Measurements from ENCODE around the gene CLEC4G. TPM values are rescaled to one million over a fixed set of nuclear protein-coding genes. Genes with fewer than 3 reads are reported as not detected.

Gene CLEC4G
- total and polyA plus RNA-seq, 4 experiments from 2014 or later = not detected

DNA sequence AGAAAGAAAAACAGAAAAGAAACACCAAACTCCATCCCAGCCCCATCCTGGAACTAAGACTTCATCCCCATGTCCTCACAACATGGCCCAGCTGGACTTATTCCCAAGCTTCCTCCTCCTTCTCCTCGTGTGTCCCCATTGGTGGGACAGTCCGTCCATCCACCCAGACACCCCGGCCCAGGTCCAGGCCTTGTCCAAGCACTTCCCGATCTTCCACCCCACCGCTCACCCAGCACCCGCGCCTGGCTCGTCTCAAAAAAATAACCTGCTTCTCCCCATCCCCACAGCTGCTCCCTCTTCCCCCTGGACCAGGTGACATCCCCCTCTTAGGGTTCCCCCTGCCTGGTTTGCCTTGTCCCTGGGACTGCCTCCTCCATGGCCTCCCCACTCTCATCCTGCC is 28.6 kb downstream of the CLEC4G start:
- peaks cover 38% of the 10 kb centered on the region for H3K4me1 ChIP-seq (ENCODE audit: insufficient read depth, low read length)
- no peaks in the 10 kb centered on the region for H3K36me3 ChIP-seq (ENCODE audit: insufficient read depth, low read length)
- POLR2A ChIA-PET (ENCODE audit: partially characterized antibody) = no interaction called here
- H3K27me3 Mint-ChIP-seq = peaks cover 0 to 3% of the 10 kb centered on the region in 2 donors
- H3K36me3 Mint-ChIP-seq = no peaks in the 10 kb centered on the region
- H3K27ac Mint-ChIP-seq = peak overlapping the region in 5 of 7 donors; percentile 7 to 84 (median 66)
- CTCF ChIA-PET (ENCODE audit: partially characterized antibody) = interaction anchor here (0.9 kb wide), 2 partner anchors 17 to 22 kb away, joined by 3 to 5 read pairs; partner anchors contain the start of gene TRAPPC5
- no peak overlapping the region for H3K27ac ChIP-seq (ENCODE audit: low read depth, low read length)
- H3K4me1 Mint-ChIP-seq = peaks cover 19 to 50% (median 34%) of the 10 kb centered on the region in 4 donors
- intact Hi-C loops (cut with micrococcal nuclease) = loop anchor here (10.0 kb wide), 1 partner anchor 51 kb away; no protein-coding TSS in a partner anchor
- H3K4me3 Mint-ChIP-seq = peak overlapping the region in 1 of 8 donors; percentile 17
- H3K9me3 ChIP-seq (ENCODE audit: control insufficient read depth in 1 of 2, low read length in 2 of 2) = no peaks in the 10 kb centered on the region
- H3K27me3 ChIP-seq (ENCODE audit: insufficient read depth, low read length) = no peaks in the 10 kb centered on the region
- no peak overlapping the region for H3K4me3 ChIP-seq (ENCODE audit: low read length in 2 of 2)
- H3K9me3 Mint-ChIP-seq = no peaks in the 10 kb centered on the region
- no peak for DNase-seq

GRCh38 chr19:7701654-7702457 is 30.1 kb downstream of the CLEC4G start, which contains the start of gene FCER2:
FCER2 (minus strand) TSS chr19:7702131; CDS start chr19:7699760, 2,371 bp downstream.
- Histone ChIP-seq H3K27me3 (ENCODE audit: insufficient read depth, low read length) (no peaks in the 10 kb centered on the region), H3K36me3 (ENCODE audit: insufficient read depth, low read length) (no peaks in the 10 kb centered on the region), H3K4me1 (ENCODE audit: insufficient read depth, low read length) (peaks cover 27% of the 10 kb centered on the region), H3K27ac (ENCODE audit: low read depth, low read length) (no peak within 1 kb of the TSS), H3K4me3 (ENCODE audit: low read length in 2 of 2) (no peak within 1 kb of the TSS), H3K9me3 (ENCODE audit: control insufficient read depth in 1 of 2, low read length in 2 of 2) (no peaks in the 10 kb centered on the region)
- H3K27me3 Mint-ChIP-seq = peaks cover 0 to 7% of the 10 kb centered on the region in 2 donors
- no peaks in the 10 kb centered on the region for H3K9me3 Mint-ChIP-seq
- no peak within 1 kb of the TSS for H3K4me3 Mint-ChIP-seq
- no peaks in the 10 kb centered on the region for H3K36me3 Mint-ChIP-seq
- POLR2A ChIA-PET (ENCODE audit: partially characterized antibody) = no interaction called here
- no peak for DNase-seq
- H3K27ac Mint-ChIP-seq = peak within 1 kb of the TSS in 4 of 7 donors; percentile 47 to 69 (median 49)
- intact Hi-C loops (cut with micrococcal nuclease) = loop anchor here (10.0 kb wide), 1 partner anchor 53 kb away; no protein-coding TSS in a partner anchor
- H3K4me1 Mint-ChIP-seq = peaks cover 17 to 42% (median 33%) of the 10 kb centered on the region in 4 donors
- CTCF ChIA-PET (ENCODE audit: partially characterized antibody) = interaction anchor here (0.7 kb wide), 1 partner anchor 21 kb away, joined by 3 read pairs; the partner anchor contains the start of gene TRAPPC5

DNA sequence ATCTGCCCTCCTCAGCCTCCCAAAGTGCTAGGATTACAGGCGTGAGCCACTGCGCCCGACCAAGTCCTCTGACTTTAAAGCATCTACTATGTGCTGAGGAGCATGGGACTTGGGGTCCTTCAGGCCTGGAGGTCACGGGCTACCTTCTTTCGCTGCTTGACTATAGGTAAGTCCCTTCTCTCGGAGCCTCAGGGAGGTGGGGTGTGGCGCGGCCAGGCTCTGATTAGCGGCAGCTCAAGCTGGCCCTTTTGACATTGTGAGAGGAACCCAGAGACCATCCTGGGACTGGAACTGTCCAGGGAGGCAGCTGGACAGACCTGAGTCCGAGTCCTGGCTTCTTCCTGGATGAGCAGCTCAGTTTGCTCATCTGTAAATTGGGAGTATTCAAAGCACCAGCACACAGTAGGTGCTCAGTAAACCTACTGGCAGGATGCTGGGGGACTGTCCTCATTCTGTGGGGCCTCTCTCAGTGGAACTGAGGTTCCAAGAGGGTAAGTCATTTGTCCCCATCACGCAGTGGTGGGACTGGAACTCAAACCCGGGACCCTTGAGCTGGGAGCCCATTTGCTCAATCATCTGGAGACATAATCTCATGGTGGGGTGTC is 30.8 kb downstream of the CLEC4G start:
- Histone ChIP-seq H3K36me3 (ENCODE audit: insufficient read depth, low read length) (no peaks in the 10 kb centered on the region), H3K27me3 (ENCODE audit: insufficient read depth, low read length) (no peaks in the 10 kb centered on the region), H3K27ac (ENCODE audit: low read depth, low read length) (no peak overlapping the region), H3K4me3 (ENCODE audit: low read length in 2 of 2) (no peak overlapping the region), H3K9me3 (ENCODE audit: control insufficient read depth in 1 of 2, low read length in 2 of 2) (no peaks in the 10 kb centered on the region), H3K4me1 (ENCODE audit: insufficient read depth, low read length) (peaks cover 20% of the 10 kb centered on the region)
- ChIA-PET POLR2A (ENCODE audit: partially characterized antibody) (interaction anchor here (1.2 kb wide), 1 partner anchor 21 kb away, joined by 4 read pairs; the partner anchor contains the start of gene TRAPPC5), CTCF (ENCODE audit: partially characterized antibody) (interaction anchor here (0.7 kb wide), 1 partner anchor 20 kb away, joined by 3 read pairs; the partner anchor contains the start of gene TRAPPC5)
- Mint-ChIP-seq H3K4me3 (no peak overlapping the region), H3K27me3 (peaks cover 2 to 10% of the 10 kb centered on the region in 2 donors), H3K4me1 (peaks cover 10 to 35% (median 26%) of the 10 kb centered on the region in 4 donors), H3K36me3 (no peaks in the 10 kb centered on the region), H3K9me3 (no peaks in the 10 kb centered on the region), H3K27ac (no peak overlapping the region)
- DNase-seq = no peak
- intact Hi-C loops (cut with micrococcal nuclease) = loop anchor here (10.0 kb wide), 1 partner anchor 54 kb away; no protein-coding TSS in a partner anchor

GRCh38 chr19:7699417-7700401 is 32.2 kb downstream of the CLEC4G start:
- peaks cover 2 to 10% of the 10 kb centered on the region in 2 donors for H3K27me3 Mint-ChIP-seq
- CTCF ChIA-PET (ENCODE audit: partially characterized antibody) = no interaction called here
- peaks cover 2 to 21% (median 14%) of the 10 kb centered on the region in 4 donors for H3K4me1 Mint-ChIP-seq
- Histone ChIP-seq H3K9me3 (ENCODE audit: control insufficient read depth in 1 of 2, low read length in 2 of 2) (no peaks in the 10 kb centered on the region), H3K4me3 (ENCODE audit: low read length in 2 of 2) (no peak overlapping the region), H3K27ac (ENCODE audit: low read depth, low read length) (no peak overlapping the region), H3K36me3 (ENCODE audit: insufficient read depth, low read length) (no peaks in the 10 kb centered on the region), H3K4me1 (ENCODE audit: insufficient read depth, low read length) (peaks cover 5% of the 10 kb centered on the region), H3K27me3 (ENCODE audit: insufficient read depth, low read length) (no peaks in the 10 kb centered on the region)
- DNase-seq = no peak
- intact Hi-C loops (cut with micrococcal nuclease) = loop anchor here (10.0 kb wide), 1 partner anchor 55 kb away; no protein-coding TSS in a partner anchor
- POLR2A ChIA-PET (ENCODE audit: partially characterized antibody) = interaction anchor here (1.2 kb wide), 1 partner anchor 19 kb away, joined by 4 read pairs; the partner anchor contains the start of gene TRAPPC5
- H3K36me3 Mint-ChIP-seq = no peaks in the 10 kb centered on the region
- no peaks in the 10 kb centered on the region for H3K9me3 Mint-ChIP-seq
- H3K27ac Mint-ChIP-seq = peak overlapping the region in 4 of 7 donors; percentile 8 to 57 (median 30)
- no peak overlapping the region for H3K4me3 Mint-ChIP-seq

DNA sequence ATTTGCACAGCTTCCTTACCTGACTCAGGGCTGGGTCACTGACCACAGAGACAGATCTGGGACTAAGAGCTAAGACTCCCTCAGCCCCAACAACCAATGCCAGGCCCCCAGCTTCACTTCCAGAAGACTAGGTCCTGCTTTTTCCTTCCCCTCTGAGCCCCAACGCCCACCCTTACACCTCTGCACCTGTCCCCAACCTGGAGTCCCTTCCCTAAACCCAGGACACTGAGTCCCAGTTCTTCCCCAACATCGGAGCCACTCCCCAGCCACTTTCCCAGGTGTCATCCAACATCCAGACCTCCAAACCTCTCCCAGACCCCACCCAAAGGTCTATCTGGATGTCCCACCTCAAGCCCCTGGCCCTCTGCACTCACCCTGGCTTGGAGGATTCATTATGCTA is 32.9 kb downstream of the CLEC4G start:
- H3K4me3 ChIP-seq (ENCODE audit: low read length in 2 of 2) = no peak overlapping the region
- H3K4me1 ChIP-seq (ENCODE audit: insufficient read depth, low read length) = no peaks in the 10 kb centered on the region
- Mint-ChIP-seq H3K27ac (peak overlapping the region in 2 of 7 donors; percentile 57 to 73), H3K4me1 (peaks cover 2 to 16% (median 10%) of the 10 kb centered on the region in 4 donors), H3K9me3 (no peaks in the 10 kb centered on the region), H3K36me3 (no peaks in the 10 kb centered on the region), H3K4me3 (no peak overlapping the region), H3K27me3 (peaks cover 2 to 10% of the 10 kb centered on the region in 2 donors)
- no peak overlapping the region for H3K27ac ChIP-seq (ENCODE audit: low read depth, low read length)
- ChIA-PET CTCF (ENCODE audit: partially characterized antibody) (no interaction called here), POLR2A (ENCODE audit: partially characterized antibody) (interaction anchor here (1.6 kb wide), 1 partner anchor 18 kb away, joined by 7 read pairs; the partner anchor contains the start of gene TRAPPC5)
- no peaks in the 10 kb centered on the region for H3K36me3 ChIP-seq (ENCODE audit: insufficient read depth, low read length)
- DNase-seq = no peak
- H3K9me3 ChIP-seq (ENCODE audit: control insufficient read depth in 1 of 2, low read length in 2 of 2) = no peaks in the 10 kb centered on the region
- intact Hi-C loops (cut with micrococcal nuclease) = no loop called here
- no peaks in the 10 kb centered on the region for H3K27me3 ChIP-seq (ENCODE audit: insufficient read depth, low read length)

DNA sequence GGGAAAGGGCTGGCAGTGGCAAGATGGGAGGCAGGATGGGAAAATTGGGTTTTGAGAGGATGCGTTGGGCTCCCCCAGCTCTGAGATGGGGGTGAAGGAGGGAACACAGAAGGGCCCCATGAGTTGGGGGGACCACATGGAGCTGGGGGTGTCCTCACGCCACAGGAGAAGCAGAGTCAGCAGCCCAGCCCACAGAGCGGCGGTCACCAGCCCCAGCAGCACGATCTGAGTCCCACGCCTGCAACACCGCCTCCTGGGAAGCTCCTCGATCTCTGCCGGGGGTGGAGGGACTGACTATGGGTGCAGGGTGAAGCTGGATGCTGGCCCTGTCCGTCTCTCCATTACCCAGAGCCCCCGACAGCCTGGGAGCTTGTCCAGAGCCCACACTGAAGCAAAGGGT is 33.3 kb downstream of the CLEC4G start:
- no peak overlapping the region for H3K27ac Mint-ChIP-seq
- intact Hi-C loops (cut with micrococcal nuclease) = no loop called here

More for the DNA sequence above, 33.3 kb downstream of the CLEC4G start:
- ChIA-PET CTCF (ENCODE audit: partially characterized antibody) (interaction anchor here (1.5 to 2.2 kb wide), 2 partner anchors 13 to 18 kb away, joined by 3 to 5 read pairs; partner anchors contain the start of gene TRAPPC5), POLR2A (ENCODE audit: partially characterized antibody) (interaction anchor here (1.6 kb wide), 1 partner anchor 18 kb away, joined by 7 read pairs; the partner anchor contains the start of gene TRAPPC5)
- Mint-ChIP-seq H3K4me3 (no peak overlapping the region), H3K36me3 (no peaks in the 10 kb centered on the region), H3K27me3 (peaks cover 2 to 10% of the 10 kb centered on the region in 2 donors), H3K9me3 (no peaks in the 10 kb centered on the region), H3K4me1 (peaks cover 2 to 12% (median 8%) of the 10 kb centered on the region in 4 donors)
- no peaks in the 10 kb centered on the region for H3K27me3 ChIP-seq (ENCODE audit: insufficient read depth, low read length)
- no peak for DNase-seq
- no peak overlapping the region for H3K4me3 ChIP-seq (ENCODE audit: low read length in 2 of 2)
- H3K4me1 ChIP-seq (ENCODE audit: insufficient read depth, low read length) = no peaks in the 10 kb centered on the region
- H3K36me3 ChIP-seq (ENCODE audit: insufficient read depth, low read length) = no peaks in the 10 kb centered on the region
- no peaks in the 10 kb centered on the region for H3K9me3 ChIP-seq (ENCODE audit: control insufficient read depth in 1 of 2, low read length in 2 of 2)
- no peak overlapping the region for H3K27ac ChIP-seq (ENCODE audit: low read depth, low read length)

Data from CD4-positive, alpha-beta memory T cell (primary cell).